ENCODE results near the gene MAPK10.

MAPK10 gene

DNA sequence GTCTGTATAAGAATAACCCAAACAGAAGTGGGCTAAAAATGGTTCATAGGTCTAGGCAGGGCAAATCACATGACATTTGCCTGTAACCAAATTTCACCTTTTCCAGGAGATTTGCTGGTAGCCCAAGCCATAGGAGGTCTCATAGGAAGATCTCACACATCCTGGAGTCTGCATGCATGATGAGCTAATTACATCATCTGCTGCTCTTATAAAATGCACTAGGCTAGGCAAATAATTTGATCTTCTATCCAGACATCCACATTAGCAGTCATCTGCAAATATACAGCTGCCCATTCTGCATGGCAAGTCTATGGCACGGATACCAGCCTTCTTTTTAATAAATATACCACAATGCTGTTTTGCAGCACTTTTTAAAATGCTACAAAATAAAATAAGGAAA, 87.2 kb downstream of the MAPK10 start:
- no peak for DNase-seq

DNA sequence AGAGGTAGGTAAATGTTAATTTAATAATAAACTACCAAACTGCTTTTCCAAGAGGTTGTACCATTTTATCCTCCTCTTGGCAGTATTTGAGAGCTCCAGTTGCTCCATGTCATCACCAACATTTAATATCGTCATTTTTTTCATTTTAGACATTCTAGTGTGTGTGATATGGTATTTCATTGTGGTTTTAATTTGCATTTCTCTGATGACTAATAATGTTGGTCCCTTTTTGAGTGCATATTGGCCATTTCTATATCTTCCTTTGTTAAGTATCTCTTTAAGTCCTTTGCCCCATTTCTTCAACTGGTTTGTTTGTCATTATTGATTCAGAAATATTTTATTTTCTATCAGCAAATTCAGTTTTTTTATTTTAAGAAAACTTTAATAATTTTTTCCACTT, 88.8 kb downstream of the MAPK10 start:
- no peak for DNase-seq

DNA sequence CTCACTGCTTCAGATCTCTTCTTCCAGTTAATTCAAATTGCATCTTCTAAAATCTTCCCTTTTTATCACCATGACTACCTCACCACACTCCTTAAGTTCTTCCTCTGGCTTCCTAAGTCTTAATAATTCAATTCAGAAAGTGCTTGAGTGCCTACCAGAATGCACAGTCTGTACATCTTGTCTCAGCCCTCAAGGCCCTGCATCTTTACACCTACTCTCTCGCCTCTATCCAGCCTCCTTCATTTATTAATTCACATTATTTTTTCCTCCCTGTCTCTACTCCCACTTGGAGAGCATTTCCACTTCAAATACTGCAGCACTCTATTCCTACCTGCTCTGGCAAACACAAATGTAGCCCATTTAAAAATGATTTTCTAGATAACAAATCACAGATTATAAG, 90.5 kb downstream of the MAPK10 start:
- no peak for DNase-seq

DNA sequence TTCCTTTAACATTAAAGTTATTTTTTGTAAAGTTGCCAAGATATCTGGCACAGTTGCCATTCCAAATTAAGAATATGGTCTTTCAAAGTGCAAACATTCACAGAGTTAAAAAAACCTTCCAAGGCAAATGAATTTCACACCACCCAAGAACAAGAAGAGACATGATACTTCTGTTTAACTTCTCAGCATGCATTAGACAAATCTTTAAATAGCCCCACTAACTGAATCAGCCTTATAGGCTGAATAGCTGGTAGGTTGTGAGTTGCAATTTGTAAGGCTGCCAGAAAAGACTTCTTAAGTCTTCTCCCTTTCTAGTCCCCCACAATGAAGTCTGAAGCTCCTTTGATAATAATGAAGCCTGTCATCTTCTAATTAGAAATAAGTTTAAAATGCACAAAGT, 95.6 kb downstream of the MAPK10 start:
- no peak for DNase-seq

DNA sequence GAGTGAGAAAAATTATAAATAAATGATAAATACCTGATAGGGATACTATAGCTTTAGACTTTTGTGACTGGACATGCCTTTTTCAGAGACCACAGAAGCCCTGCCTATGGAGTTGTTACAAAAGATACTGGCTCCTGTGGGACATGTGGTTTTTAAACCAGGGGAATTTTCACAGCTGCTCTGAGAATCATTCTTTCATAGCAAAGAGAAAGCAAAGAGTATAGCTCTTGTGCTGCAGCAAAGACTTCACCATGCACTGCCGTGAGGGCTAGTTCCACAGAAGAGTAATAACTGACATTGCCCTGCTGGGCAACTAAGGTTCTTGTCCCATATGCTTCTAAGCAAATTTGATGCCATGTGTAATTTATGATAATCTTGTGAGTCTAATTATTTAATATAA, 98.2 kb downstream of the MAPK10 start:
- DNase-seq, result no peak

DNA sequence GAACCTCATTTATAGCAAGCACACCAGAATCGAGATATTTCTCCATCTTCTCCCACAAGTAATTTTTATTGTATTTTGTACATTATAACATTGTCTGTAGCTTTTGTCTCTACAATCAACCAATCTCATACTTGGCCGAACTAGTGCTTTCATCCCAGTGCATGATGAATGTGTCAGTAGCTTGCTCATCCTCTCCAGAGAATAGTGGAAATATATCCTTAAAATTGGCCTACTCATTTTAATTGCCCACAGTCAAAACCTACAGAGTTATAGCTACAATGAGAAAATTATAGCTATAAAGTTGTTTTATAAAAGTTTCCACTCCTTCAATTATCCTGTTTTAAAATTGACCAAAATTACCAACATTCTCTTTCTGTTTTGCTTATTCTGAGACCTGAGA, 103.8 kb downstream of the MAPK10 start:
- DNase-seq, result no peak

DNA sequence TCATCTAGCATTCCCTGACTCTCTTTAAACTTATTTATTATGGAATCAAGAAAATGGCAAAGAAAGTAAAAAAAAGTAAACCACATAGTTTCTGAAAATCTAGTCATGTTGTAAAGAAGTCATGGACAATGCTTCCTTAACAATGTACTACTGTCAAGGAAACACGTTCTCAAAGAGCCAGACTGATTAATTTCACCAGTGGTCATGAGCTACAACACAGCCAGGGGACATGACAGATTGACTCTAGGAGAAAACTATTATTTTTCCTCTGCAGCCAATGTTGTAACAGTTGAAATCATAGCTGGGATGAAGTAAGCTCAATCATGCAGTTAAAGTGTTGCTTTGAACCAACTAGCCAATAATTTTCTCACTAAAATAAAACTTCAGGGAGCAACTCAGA, 109.2 kb downstream of the MAPK10 start:
- no peak for DNase-seq

DNA sequence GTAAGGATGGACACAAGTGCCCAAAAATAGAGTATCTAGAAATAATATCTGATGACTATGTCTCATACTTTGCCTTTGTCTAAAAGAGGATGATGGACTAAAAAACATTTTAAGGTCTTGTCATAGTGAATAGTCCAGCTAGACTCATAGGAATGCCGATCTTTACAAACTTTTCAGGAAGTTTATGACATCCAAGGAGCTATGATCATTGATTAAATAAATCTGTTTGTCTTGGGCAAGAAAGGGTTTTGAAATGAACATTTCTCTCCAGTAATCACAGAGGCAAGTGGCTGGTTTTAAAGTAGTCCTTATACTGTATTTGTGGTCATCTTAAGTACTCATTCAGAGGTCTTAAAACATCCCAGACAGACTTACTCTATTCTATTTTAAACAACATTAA, 109.8 kb downstream of the MAPK10 start:
- DNase-seq, result no peak

DNA sequence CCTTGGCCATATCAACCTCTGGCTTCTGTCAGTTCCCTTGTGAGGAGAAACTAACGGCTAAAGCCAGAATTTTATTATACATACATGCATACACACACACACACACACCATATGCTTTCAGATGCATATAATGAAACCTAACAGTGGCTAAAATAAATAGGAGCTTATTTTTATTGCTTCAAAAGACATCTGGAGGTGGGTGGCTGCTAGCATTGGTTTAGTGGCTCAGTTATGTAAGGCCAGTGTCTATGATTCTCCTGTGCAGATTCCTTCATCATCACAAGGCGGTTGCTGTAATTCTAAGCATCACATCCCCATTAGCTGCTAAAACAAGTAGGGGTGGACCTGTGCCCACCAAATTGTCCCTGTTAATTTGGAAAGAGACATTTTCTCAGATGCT, 110.8 kb downstream of the MAPK10 start:
- no peak for DNase-seq

DNA sequence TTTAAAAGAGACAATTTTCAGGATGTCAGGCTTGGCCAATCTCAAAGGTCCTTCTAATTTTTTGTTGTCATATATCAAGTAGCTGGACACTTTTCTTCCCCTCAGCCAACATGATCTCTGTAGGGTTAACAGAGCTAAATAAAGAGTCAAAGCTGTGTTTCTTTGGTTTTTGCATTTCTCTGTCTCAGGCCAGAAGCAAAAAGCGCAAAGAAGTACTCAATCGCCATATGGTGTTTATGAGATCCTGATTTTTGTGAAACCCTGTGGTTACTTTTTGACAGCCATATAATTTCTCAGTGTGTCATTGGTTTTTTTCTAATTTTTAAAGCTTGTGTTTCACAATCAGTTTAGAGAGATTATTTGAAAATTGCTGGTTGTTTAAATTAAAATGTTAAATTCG, 111.9 kb downstream of the MAPK10 start:
- no peak for DNase-seq

DNA sequence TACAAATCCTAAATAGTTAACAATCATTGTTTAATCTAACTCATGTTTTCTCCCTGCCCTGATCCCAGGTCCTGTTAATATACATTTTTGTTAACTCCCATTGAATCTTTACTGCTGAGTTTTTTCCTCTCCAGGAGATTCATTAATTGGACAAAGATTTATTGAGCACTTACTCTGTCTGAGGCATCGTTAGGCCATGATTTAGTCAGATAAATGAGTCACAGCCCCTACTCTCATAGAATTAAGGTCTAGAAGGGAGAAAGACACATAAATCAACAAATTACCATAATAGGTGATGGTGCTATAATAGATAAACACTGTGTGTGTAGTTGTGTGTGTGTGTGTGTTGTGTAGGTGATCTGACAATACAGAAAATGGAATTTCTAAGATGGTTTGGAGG, 112.5 kb downstream of the MAPK10 start:
- DNase-seq, result no peak

DNA sequence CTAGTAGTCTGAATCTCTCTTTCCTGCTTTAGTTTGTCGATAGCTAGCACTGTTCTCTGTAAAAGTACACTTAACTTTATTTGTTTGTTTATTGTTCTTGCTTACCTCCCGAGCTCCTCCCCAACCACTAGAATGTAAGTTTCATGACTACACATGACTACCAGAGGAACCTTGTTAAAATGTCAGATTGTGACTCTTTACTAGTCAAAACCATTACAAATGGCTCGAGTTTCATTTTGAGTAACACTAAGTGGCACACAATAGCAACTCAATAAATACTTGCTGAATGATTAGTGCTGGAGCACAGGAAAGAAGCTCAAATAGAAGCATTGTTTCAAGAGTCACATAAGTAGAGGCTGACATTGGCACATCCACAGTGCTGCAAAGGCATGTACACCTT, 116.1 kb downstream of the MAPK10 start:
- no peak for DNase-seq

DNA sequence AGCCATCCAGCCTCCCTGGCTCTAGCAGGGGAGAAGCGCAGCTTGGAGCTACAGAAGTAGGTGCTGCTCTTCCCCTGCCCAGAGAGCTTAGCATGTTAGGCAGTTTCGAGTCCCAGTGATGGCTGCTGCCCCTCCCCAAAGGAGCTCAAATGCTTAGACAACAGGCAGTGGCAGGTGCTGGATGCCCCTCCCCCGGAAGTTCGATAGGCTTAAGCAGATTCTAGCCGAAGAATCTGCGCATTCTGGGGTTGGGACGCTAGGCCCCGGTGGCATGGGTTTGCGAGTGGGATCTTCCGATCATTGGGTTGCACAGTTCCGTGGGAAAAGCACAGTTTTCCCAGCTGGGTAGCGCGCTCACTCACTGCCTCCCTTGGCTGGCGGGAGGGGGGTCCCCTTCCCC, 117.2 kb downstream of the MAPK10 start:
- DNase-seq, result no peak

DNA sequence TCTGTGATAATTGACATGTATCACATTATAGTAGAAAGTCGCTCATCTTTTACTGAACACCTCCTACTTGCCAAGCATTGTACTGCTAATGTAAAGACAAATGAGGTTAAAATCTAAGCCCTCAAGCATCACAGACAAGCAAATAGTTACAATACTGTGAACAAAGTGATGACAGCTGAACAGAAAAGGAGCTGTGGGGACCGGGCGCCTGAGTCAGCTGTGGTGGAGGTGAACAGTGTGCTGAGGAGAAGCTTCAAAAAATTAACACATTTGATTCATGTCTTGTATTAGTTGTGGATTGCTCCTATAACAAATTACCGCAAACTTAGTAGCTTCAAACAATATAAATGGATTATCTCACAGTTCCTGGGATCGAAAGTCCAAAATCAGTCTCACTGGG, 124.3 kb downstream of the MAPK10 start:
- no peak for DNase-seq

DNA sequence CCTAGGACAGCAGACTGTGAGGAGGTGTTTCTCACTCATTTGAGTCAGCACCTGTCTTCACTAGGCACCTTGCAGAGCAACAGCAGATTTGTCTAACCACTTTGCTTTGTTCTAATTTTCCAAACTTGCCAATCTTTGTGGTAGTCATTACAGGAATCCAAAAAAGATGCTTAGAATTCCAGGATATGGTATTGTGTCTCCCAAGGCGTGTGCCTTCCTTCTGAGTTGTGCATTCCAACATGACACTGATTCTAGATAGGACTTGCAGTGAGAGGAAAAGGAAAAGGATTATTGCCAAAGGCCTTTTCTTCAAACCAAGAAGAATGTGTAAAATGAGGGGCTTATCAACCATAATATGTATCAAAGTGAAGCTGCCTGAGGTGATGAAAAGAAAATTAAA, 126.2 kb downstream of the MAPK10 start:
- DNase-seq, result no peak

DNA sequence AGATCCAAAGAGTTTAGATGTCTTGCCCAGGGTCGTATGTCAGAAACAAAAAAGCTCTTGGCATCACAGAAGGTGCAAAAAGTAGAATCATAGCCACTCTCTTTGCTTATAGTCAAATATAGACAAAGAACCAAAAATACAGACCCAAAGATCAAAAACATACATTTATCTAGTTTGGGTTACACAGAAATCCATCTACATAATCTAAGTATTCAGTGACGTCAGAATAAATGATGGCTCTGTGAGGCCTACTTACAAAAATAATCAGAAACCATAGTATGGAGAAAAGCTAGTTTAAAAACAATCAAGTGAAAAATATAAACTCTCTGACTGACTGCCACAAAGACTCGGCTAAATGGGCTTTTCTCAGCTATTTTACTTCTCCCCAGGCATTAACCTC, 126.8 kb downstream of the MAPK10 start:
- DNase-seq, result no peak

DNA sequence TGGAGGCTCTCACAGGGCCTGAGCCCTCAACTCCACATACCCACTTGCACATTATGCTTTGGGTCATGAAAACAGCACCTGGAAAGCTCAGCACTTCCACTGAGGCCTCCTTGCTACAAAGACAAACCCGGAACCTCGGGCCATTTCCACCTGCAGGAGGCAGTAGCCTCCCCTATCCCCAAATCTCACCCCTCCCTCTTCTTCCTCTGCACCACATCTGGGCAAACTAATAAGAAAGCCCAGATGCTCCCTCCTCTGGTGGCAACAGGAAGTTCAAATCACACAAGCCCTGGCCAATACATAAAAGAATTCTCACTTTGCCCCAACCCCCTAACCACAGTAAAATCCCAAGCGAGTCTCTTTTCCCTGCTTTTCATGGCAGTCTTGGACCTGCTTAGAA, 136.4 kb downstream of the MAPK10 start:
- DNase-seq, result no peak

DNA sequence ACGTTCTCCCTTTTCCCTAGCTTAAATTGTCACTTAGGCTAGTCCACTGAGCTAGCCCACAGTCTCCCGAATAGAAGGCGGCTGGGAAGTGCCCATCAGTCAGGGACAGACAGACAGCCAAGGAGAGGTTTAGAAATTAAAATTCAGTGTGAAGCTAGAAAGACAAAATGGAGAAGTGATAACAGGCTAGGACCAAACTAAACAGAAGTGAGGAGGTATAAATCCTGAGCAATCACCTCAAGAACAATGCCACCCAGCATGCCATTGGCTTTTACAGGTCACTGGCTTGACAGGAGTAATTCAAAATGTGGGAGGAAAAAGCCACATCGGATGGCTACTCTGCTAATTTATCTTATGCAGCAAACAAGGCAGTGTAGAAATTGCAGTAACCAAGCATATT, 138.9 kb downstream of the MAPK10 start:
- DNase-seq, result no peak

DNA sequence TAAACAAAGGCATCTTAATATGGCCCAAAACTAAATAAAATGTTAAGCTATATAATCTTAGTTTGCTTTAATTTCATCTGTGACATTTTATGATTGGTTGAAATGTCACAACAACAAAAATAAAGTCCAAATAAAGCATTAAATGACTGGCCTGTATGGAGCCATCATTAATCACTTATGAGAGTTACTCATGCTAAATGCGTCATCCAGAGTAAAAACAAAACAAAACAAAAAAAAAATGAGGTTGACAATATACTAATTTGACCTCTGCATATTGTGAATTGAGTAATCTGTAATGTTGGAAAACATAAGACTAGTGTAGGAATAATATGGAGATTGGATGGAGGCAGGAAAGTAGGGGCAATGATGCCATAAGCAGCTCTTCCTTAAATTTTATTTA, 139.7 kb downstream of the MAPK10 start:
- DNase-seq, result no peak

DNA sequence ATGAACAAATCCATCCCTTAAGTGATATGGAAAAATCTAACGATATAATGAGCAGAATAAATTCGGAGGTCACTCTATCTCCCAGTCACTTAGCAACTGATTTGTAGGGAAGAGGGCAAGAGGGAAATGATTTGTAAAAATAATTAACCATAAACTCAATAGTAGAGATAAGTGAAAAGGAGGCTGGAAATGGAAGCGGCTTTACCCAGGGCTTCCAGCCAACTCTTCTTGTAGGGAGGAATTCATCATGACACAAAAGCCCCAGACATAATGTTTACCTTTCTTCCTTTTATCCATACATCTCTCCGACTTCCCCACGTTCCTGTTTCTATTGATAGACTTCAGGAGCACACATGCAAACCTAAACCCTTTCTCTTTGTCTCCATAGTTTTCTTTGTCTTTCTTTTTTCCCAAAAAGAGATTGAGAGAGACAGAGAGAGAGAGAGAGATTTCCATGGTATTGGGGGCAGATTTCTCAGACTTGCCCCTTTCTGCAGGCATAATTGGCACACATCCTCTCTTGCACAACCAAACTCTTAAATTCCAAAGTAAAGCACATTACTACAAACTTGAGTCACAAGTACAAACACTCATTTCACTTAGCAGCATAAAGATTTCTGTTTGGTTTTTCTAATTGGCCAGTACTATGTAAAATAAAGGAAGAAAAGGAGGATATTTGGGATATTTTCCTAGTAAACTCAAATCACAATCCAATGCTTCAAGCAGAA, 140.9 kb downstream of the MAPK10 start:
- DNase-seq, result no peak

DNA sequence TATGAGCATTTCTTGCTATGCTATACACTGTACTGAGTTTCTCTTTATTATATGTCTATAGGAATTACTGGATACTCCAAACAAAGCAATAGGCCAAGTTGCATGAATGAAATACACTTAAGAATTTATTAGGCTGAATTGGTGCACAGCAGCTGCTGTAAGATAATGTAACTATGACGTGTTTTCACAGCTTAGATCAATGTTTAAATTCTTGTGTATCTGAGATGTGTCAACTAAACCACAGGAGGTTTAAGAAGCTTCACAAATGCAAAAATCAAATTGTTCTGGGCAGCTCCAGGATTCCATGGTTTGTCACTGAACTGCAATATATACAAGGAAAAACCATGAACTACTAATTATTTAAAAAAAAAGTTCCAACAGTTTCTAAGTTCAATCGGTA, 156.7 kb downstream of the MAPK10 start:
- no peak for DNase-seq

DNA sequence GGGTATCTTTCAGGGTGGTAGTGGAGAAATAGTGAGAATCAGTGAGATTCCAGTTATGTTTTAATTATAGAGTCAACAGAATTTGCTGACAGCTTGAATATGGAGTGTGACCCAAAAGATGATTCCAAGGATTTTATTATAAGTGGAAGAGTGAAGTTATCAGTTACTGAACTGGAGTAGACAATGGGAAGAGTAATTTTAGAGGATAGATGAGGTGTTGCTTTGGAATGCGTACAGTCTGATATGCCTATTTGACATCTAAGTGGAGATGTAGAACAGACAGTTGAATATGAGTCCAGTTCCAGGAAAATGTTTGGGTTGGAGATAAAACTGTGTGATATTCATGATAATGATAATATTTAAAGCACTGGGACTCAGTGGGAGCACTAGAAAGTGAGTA, 174.2 kb downstream of the MAPK10 start:
- DNase-seq, result no peak

DNA sequence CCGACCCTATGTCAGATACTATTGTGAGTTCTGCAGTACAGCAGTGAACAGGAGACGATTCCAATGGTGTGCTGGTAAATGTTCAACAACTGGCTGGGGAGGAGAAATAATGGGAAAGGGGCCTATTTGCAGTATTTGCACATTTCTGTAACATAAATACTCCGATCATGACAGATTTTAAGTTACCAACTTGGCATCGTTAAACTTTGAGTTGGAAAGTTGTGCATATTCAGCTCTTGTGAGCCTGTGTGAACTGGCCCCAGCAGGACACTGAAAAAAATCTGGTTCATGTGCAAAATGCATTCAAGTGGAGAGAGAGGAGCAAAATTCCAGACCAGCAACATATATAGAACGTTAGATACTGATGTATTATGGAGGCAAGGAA, 175.0 kb downstream of the MAPK10 start:
- DNase-seq, result peak; percentile 13

DNA sequence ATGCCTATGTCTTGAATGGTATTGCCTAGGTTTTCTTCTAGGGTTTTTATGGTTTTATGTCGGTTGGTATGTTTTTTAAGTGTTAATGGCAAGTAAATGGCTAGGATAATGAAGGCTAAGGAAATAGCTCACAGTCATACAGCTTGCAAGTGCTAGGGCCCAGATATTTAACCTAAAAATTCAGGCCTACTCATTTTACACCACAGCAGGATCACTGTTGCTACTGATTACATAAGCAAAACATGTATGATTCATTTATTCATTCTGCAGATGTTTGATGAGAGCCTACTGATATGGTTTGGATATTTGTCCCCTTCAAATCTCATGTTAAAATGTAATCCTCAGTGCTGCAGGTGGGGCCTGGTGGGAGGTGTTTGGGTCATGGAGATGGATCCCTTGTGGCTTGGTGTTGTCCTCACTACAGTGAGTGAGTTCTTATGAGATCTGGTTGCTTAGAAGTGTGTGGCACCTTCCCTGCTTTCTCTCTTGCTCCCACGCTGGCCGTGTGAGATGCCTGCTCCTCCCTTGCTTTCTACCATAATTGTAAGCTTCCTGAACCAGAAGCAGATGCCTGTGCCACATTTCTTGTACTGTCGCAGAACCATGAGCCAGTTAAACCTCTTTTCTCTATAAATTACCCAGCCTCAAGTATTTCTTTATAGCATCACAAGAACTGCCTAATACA, 175.5 kb downstream of the MAPK10 start:
- no peak for DNase-seq

DNA sequence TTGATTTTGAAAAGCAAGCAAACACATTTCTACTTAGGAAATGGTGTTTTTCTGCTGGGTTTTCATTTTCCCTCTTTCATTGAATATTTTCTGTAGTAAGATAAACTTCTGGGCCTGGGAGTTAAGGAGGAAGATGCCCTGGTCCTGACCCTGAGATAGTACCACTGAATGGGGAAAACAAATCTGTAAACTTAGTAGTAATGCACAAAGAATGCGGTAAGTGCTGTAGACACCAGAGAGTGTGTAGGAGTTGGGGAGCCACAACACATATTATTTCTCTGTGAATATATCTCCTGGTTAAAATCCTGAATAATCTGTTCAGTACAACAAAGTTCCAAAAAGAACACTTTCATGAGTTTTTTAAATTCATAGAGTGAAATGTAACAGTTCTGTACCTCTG, 178.3 kb downstream of the MAPK10 start:
- no peak for DNase-seq
